ENCODE data around the gene LTO1. TPM values are rescaled to one million over a fixed set of nuclear protein-coding genes. Genes with fewer than 3 reads are reported as not detected.

The LTO1 gene, protein sequence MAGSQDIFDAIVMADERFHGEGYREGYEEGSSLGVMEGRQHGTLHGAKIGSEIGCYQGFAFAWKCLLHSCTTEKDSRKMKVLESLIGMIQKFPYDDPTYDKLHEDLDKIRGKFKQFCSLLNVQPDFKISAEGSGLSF
- total RNA-seq: 23.6 and 32.6 TPM in 2 replicates

DNA sequence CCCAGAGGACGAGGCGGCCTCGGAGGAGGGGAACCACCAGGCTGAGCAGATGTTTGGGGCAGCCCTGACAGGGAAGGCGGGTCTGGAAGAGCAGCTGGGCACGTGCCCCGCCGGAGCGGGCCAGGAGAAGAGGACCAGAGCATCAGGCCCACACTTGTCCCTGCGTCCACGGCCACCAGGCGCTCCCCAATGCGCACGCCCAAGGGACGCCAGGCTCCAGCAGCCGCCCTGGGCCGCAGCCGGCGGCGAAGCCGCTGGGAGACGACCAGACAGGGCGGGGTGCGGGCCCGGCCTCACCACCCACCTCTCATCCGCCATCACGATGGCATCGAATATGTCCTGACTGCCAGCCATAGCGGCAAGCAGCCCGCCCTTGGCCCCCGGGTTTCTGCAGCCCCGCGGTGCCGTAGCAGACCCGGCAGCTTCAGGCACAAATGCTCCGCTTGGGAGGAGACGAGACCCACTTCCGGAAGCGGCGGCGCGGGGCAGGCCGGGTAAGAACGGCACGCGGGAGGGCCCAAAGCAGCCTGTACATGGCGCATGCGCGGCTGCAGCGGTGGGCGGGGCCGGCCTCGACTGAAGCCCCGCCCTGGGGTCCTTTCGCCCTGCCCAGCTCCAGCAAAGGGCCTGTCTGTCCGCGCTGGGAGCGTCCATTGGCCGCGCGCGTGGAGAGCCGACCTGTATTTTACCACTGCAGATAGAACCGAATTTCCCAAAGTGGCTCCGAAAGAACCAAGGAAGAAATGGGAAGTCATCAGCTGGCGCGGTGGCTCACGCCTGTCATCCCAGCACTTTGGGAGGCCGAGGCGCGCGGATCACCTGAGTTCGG lies at the start of gene LTO1:
Gene LTO1, minus strand, starts transcription at position 468 of the 829 bp plus-strand sequence. Its CDS starts 114 bp downstream, at position 354.

GRCh38 chr11:69703768-69704507 lies 28.8 kb upstream of the LTO1 start, which contains the start of gene FGF19:
TSS of gene FGF19 (minus strand) at chr11:69704022. CDS start at chr11:69703876, 146 bp downstream.

GRCh38 chr11:69640995-69641581 lies 34.1 kb downstream of the LTO1 start, which contains the start of gene CCND1:
TSS of gene CCND1 (plus strand) at chr11:69641156. CDS start at chr11:69641314, 158 bp downstream.

Other genes with a start within 250 kb of the LTO1 start
- gene LINC01488, start 193.7 kb downstream of the LTO1 start, total RNA-seq: not detected in 2 replicates
- gene CCND1, start 34.2 kb downstream of the LTO1 start, total RNA-seq: 247 and 2,138 TPM in 2 replicates
- gene FGF19, start 28.7 kb upstream of the LTO1 start, total RNA-seq: not detected in 2 replicates
- not detected in 2 replicates for gene FGF4, start 100.0 kb upstream of the LTO1 start, total RNA-seq
- gene FGF3, start 144.1 kb upstream of the LTO1 start, total RNA-seq: not detected in 2 replicates

Data from placental pericyte (primary cell).